Measurements from ENCODE around the gene OGFRL1.

Gene OGFRL1

DNA sequence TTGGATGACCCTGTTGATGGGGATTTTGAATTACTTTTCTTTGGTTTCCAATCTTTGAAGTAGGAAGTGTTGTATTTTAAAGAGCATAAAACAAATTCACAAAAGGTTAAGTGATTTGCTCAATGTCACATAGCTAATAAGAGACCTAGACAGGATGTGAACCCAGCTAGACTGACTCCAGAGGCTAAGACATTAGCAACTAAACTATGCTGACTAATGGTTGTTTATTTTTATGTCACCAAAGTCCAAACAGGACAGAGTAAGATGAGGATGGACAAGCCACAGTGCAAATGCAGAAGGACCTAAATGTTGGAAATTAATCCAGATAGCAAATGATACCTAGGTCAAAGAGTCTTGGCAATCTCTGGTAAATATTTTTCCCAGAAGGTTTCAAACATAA lies 38.0 kb downstream of the OGFRL1 start:
- Histone ChIP-seq H2BK5ac (ENCODE audit: low read length) (no peak overlapping the region), H3K56ac (ENCODE audit: low read length) (no peak overlapping the region), H2AK5ac (ENCODE audit: low read length) (no peak overlapping the region), H3K4ac (ENCODE audit: low read depth, low read length) (no peak overlapping the region), H4K8ac (ENCODE audit: low read depth, low read length) (no peak overlapping the region), H2BK120ac (ENCODE audit: low read depth, low read length) (no peak overlapping the region), H3K23ac (ENCODE audit: low read length) (no peak overlapping the region), H2BK15ac (replicated peaks; ENCODE audit: low read depth) (no peak overlapping the region), H3K36me3 (ENCODE audit: control insufficient read depth, insufficient read depth, low read length) (no peaks in the 10 kb centered on the region), H3K27me3 (ENCODE audit: insufficient read depth, low read length, poor library complexity) (no peaks in the 10 kb centered on the region), H3K9ac (ENCODE audit: low read length) (no peak overlapping the region), H3K4me1 (ENCODE audit: control insufficient read depth, low read depth, low read length) (no peaks in the 10 kb centered on the region), H3K18ac (ENCODE audit: low read length) (no peak overlapping the region), H3K27ac (ENCODE audit: low read depth, low read length) (no peak overlapping the region), H3K79me2 (ENCODE audit: control insufficient read depth, insufficient read depth, low read length) (no peaks in the 10 kb centered on the region), H4K5ac (ENCODE audit: low read length) (no peak overlapping the region), H3K4me2 (ENCODE audit: low read length) (no peak overlapping the region), H3K4me3 (ENCODE audit: low read length) (no peak overlapping the region), H3K79me1 (ENCODE audit: low read length) (no peaks in the 10 kb centered on the region)
- no peak for DNase-seq

DNA sequence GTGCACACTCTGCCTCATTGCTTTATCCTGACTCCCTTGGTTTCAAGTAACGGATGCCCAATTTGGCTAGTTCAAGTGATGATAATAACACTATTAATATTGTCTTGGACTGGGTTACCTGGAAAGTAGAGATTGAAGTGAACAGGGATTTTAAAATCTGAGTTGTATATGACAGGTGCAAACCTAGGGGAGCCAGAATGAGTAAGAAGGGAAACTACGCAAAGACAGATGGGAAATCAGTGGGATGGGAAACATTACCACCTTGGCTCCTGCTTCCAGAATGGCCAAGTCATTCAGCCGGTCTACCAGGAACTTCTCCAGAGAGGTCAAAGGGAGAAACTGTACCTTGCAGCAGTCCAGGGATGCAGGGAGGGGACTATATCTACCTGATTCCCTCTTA lies 41.9 kb downstream of the OGFRL1 start:
- no peaks in the 10 kb centered on the region for H3K79me1 ChIP-seq (ENCODE audit: low read length)
- DNase-seq = no peak

DNA sequence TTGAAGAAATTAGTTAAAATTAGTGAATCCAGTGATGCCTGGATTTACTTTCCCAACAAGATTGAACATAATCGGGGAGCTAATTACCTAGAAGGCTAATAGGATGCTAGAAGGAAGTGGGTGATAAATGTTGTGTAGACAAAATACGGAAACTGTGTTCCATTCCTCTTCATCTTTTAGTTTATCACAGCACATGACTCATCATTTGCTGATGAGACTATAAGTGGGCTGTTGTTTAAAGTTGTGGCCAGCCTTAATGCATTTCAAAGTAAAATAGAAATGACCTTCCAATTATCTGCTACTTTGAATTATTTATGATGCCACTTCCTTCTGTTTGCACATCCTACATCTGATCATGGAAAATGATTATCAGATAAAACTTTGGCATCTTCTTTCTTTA lies 43.4 kb downstream of the OGFRL1 start:
- no peak overlapping the region for H2AK5ac ChIP-seq (ENCODE audit: low read length)
- H3K4ac ChIP-seq (ENCODE audit: low read depth, low read length) = no peak overlapping the region
- H3K4me2 ChIP-seq (ENCODE audit: low read length) = no peak overlapping the region
- no peak overlapping the region for H3K4me3 ChIP-seq (ENCODE audit: low read length)
- H3K79me1 ChIP-seq (ENCODE audit: low read length) = no peaks in the 10 kb centered on the region
- no peak overlapping the region for H4K8ac ChIP-seq (ENCODE audit: low read depth, low read length)
- H3K4me1 ChIP-seq (ENCODE audit: control insufficient read depth, low read depth, low read length) = no peaks in the 10 kb centered on the region
- no peak overlapping the region for H2BK15ac ChIP-seq (replicated peaks; ENCODE audit: low read depth)
- no CpG with 5 or more reads among the region's 2 CpGs for WGBS (ENCODE audit: extremely low coverage, insufficient coverage, low lambda C conversion rate)
- no peak overlapping the region for H3K23ac ChIP-seq (ENCODE audit: low read length)
- H3K9ac ChIP-seq (ENCODE audit: low read length) = no peak overlapping the region
- H2BK5ac ChIP-seq (ENCODE audit: low read length) = no peak overlapping the region
- H3K27ac ChIP-seq (ENCODE audit: low read depth, low read length) = no peak overlapping the region
- H3K27me3 ChIP-seq (ENCODE audit: insufficient read depth, low read length, poor library complexity) = no peaks in the 10 kb centered on the region
- no peak overlapping the region for H3K56ac ChIP-seq (ENCODE audit: low read length)
- DNase-seq = no peak
- no peaks in the 10 kb centered on the region for H3K36me3 ChIP-seq (ENCODE audit: control insufficient read depth, insufficient read depth, low read length)
- H2BK120ac ChIP-seq (ENCODE audit: low read depth, low read length) = no peak overlapping the region
- no peak overlapping the region for H4K5ac ChIP-seq (ENCODE audit: low read length)
- no peaks in the 10 kb centered on the region for H3K79me2 ChIP-seq (ENCODE audit: control insufficient read depth, insufficient read depth, low read length)
- no peak overlapping the region for H3K18ac ChIP-seq (ENCODE audit: low read length)

More for the DNA sequence above, 41.9 kb downstream of the OGFRL1 start:
- no peak overlapping the region for H3K23ac ChIP-seq (ENCODE audit: low read length)
- no peak overlapping the region for H2AK5ac ChIP-seq (ENCODE audit: low read length)
- no peak overlapping the region for H3K4me2 ChIP-seq (ENCODE audit: low read length)
- no peak overlapping the region for H2BK5ac ChIP-seq (ENCODE audit: low read length)
- H3K56ac ChIP-seq (ENCODE audit: low read length) = no peak overlapping the region
- H3K27me3 ChIP-seq (ENCODE audit: insufficient read depth, low read length, poor library complexity) = no peaks in the 10 kb centered on the region
- H3K4ac ChIP-seq (ENCODE audit: low read depth, low read length) = no peak overlapping the region
- no peak overlapping the region for H2BK120ac ChIP-seq (ENCODE audit: low read depth, low read length)
- H3K36me3 ChIP-seq (ENCODE audit: control insufficient read depth, insufficient read depth, low read length) = no peaks in the 10 kb centered on the region
- no CpG with 5 or more reads among the region's 3 CpGs for WGBS (ENCODE audit: extremely low coverage, insufficient coverage, low lambda C conversion rate)
- no peak overlapping the region for H4K5ac ChIP-seq (ENCODE audit: low read length)
- no peak overlapping the region for H3K27ac ChIP-seq (ENCODE audit: low read depth, low read length)
- H3K4me1 ChIP-seq (ENCODE audit: control insufficient read depth, low read depth, low read length) = no peaks in the 10 kb centered on the region
- H3K79me2 ChIP-seq (ENCODE audit: control insufficient read depth, insufficient read depth, low read length) = no peaks in the 10 kb centered on the region
- no peak overlapping the region for H2BK15ac ChIP-seq (replicated peaks; ENCODE audit: low read depth)
- H3K18ac ChIP-seq (ENCODE audit: low read length) = no peak overlapping the region
- H3K9ac ChIP-seq (ENCODE audit: low read length) = no peak overlapping the region
- H3K4me3 ChIP-seq (ENCODE audit: low read length) = no peak overlapping the region
- H4K8ac ChIP-seq (ENCODE audit: low read depth, low read length) = no peak overlapping the region

DNA sequence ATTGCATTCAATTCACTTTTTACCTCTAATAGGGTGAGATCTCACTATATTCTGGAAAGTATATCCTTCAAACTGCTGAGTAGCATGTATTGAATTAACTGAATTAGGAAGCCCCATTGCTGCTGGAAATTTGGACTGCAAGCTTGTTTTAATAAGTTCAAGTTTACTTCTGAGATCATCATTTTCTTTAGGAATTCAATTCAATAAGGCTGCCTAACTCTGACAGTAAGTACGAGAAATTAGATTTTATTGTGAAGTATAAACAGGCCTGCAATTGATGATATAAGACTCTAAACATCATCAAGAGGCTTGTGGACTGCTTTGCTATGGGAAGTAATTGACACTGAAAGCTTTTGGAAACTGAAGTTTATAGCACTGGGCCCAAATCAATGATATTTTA lies 44.4 kb downstream of the OGFRL1 start:
- no peaks in the 10 kb centered on the region for H3K36me3 ChIP-seq (ENCODE audit: control insufficient read depth, insufficient read depth, low read length)
- H2BK120ac ChIP-seq (ENCODE audit: low read depth, low read length) = no peak overlapping the region
- H3K4ac ChIP-seq (ENCODE audit: low read depth, low read length) = no peak overlapping the region
- no peak overlapping the region for H2BK15ac ChIP-seq (replicated peaks; ENCODE audit: low read depth)
- no peak overlapping the region for H4K8ac ChIP-seq (ENCODE audit: low read depth, low read length)
- H3K4me3 ChIP-seq (ENCODE audit: low read length) = no peak overlapping the region
- no peak for DNase-seq
- H2AK5ac ChIP-seq (ENCODE audit: low read length) = no peak overlapping the region
- no peak overlapping the region for H3K18ac ChIP-seq (ENCODE audit: low read length)
- no peak overlapping the region for H3K23ac ChIP-seq (ENCODE audit: low read length)
- no peak overlapping the region for H3K4me2 ChIP-seq (ENCODE audit: low read length)
- H3K79me2 ChIP-seq (ENCODE audit: control insufficient read depth, insufficient read depth, low read length) = no peaks in the 10 kb centered on the region
- no peaks in the 10 kb centered on the region for H3K4me1 ChIP-seq (ENCODE audit: control insufficient read depth, low read depth, low read length)
- no peak overlapping the region for H2BK5ac ChIP-seq (ENCODE audit: low read length)
- no peak overlapping the region for H3K27ac ChIP-seq (ENCODE audit: low read depth, low read length)
- H4K5ac ChIP-seq (ENCODE audit: low read length) = no peak overlapping the region
- no CpG with 5 or more reads among the region's 1 CpG for WGBS (ENCODE audit: extremely low coverage, insufficient coverage, low lambda C conversion rate)
- H3K27me3 ChIP-seq (ENCODE audit: insufficient read depth, low read length, poor library complexity) = no peaks in the 10 kb centered on the region
- H3K79me1 ChIP-seq (ENCODE audit: low read length) = no peaks in the 10 kb centered on the region
- H3K9ac ChIP-seq (ENCODE audit: low read length) = no peak overlapping the region
- no peak overlapping the region for H3K56ac ChIP-seq (ENCODE audit: low read length)

DNA sequence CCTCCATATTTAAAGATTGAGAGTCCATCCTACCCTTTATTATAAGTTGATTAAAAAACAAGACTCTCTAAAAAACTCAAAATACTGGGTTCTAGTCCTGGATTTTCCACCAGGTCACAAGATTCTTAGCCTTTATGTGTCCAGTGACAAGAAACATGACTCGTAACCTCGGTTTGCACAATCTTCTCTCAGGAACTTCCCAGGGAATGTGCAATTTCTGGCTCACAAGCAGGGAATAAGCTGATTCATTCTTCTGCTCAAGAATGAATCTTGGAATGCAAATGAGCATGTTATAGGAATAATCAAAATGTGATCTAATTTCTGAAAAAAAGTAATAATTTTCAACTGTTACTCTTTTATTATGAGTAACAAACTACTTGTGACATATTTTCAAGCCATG lies 45.1 kb downstream of the OGFRL1 start:
- Histone ChIP-seq H4K8ac (ENCODE audit: low read depth, low read length) (no peak overlapping the region), H3K79me2 (ENCODE audit: control insufficient read depth, insufficient read depth, low read length) (no peaks in the 10 kb centered on the region), H2BK120ac (ENCODE audit: low read depth, low read length) (no peak overlapping the region), H3K27ac (ENCODE audit: low read depth, low read length) (no peak overlapping the region), H3K36me3 (ENCODE audit: control insufficient read depth, insufficient read depth, low read length) (no peaks in the 10 kb centered on the region), H3K23ac (ENCODE audit: low read length) (no peak overlapping the region), H3K18ac (ENCODE audit: low read length) (no peak overlapping the region), H2BK15ac (replicated peaks; ENCODE audit: low read depth) (no peak overlapping the region), H2AK5ac (ENCODE audit: low read length) (no peak overlapping the region), H2BK5ac (ENCODE audit: low read length) (no peak overlapping the region), H3K4me3 (ENCODE audit: low read length) (no peak overlapping the region), H4K5ac (ENCODE audit: low read length) (no peak overlapping the region), H3K27me3 (ENCODE audit: insufficient read depth, low read length, poor library complexity) (no peaks in the 10 kb centered on the region), H3K4me1 (ENCODE audit: control insufficient read depth, low read depth, low read length) (no peaks in the 10 kb centered on the region), H3K9ac (ENCODE audit: low read length) (no peak overlapping the region), H3K4ac (ENCODE audit: low read depth, low read length) (no peak overlapping the region), H3K4me2 (ENCODE audit: low read length) (no peak overlapping the region), H3K79me1 (ENCODE audit: low read length) (no peaks in the 10 kb centered on the region), H3K56ac (ENCODE audit: low read length) (no peak overlapping the region)
- no peak for DNase-seq
- no CpG with 5 or more reads among the region's 2 CpGs for WGBS (ENCODE audit: extremely low coverage, insufficient coverage, low lambda C conversion rate)

DNA sequence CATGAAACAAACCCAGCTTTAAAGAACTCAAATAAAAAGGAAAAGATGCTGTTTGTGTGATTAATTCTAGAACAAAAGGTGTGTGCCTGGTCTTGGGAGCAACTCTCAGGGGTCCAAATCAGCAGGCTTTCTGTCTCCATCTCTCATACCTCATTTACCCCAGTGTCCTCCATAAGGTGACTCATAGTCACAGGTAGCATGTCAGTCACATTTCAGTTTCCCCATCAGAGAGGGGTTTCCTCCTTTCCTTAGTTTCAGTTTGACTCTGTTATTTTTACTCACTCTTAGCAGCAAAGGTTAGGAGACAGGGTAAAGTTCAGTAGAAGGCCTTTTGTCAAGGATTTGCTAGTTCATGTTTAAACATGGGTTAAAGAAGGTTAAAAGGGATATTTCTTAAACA lies 46.2 kb downstream of the OGFRL1 start:
- H2AK5ac ChIP-seq (ENCODE audit: low read length) = no peak overlapping the region

More for the DNA sequence above, 46.2 kb downstream of the OGFRL1 start:
- H2BK120ac ChIP-seq (ENCODE audit: low read depth, low read length) = no peak overlapping the region
- no peak for DNase-seq
- no peak overlapping the region for H4K8ac ChIP-seq (ENCODE audit: low read depth, low read length)
- no peak overlapping the region for H3K9ac ChIP-seq (ENCODE audit: low read length)
- no peak overlapping the region for H3K23ac ChIP-seq (ENCODE audit: low read length)
- H3K36me3 ChIP-seq (ENCODE audit: control insufficient read depth, insufficient read depth, low read length) = no peaks in the 10 kb centered on the region
- H3K79me1 ChIP-seq (ENCODE audit: low read length) = no peaks in the 10 kb centered on the region
- H2BK5ac ChIP-seq (ENCODE audit: low read length) = no peak overlapping the region
- no peak overlapping the region for H4K5ac ChIP-seq (ENCODE audit: low read length)
- H2BK15ac ChIP-seq (replicated peaks; ENCODE audit: low read depth) = no peak overlapping the region
- no peak overlapping the region for H3K4me3 ChIP-seq (ENCODE audit: low read length)
- no peak overlapping the region for H3K56ac ChIP-seq (ENCODE audit: low read length)
- H3K4me2 ChIP-seq (ENCODE audit: low read length) = no peak overlapping the region
- H3K4ac ChIP-seq (ENCODE audit: low read depth, low read length) = no peak overlapping the region
- no peaks in the 10 kb centered on the region for H3K79me2 ChIP-seq (ENCODE audit: control insufficient read depth, insufficient read depth, low read length)
- H3K27me3 ChIP-seq (ENCODE audit: insufficient read depth, low read length, poor library complexity) = no peaks in the 10 kb centered on the region
- H3K18ac ChIP-seq (ENCODE audit: low read length) = no peak overlapping the region
- no peak overlapping the region for H3K27ac ChIP-seq (ENCODE audit: low read depth, low read length)
- no peaks in the 10 kb centered on the region for H3K4me1 ChIP-seq (ENCODE audit: control insufficient read depth, low read depth, low read length)

Measured in mesendoderm (in vitro differentiated cells).